Gastroesophageal sphincter (tissue), 4 donors: ENCODE data around the gene ALDH1L1. TPM values are rescaled to one million over a fixed set of nuclear protein-coding genes. Genes with fewer than 3 reads are reported as not detected.

Experiments
- ATAC-seq: fragments of 150-250 bp; one replicate; pipeline ENCODE4 v1.9.1; 2016; ENCODE audit warnings: mild to moderate bottlenecking, moderate library complexity
- H3K27ac ChIP-seq, 4 donors: fragments of 200-600 bp; sonication (generic) in 3 of 4; 1 replicate in 3 of 4; 2 replicates in 1 of 4; pipeline ENCODE4 v1.5.1; 2016 to 2019
- H3K27me3 ChIP-seq: fragments of 200-600 bp; sonication (generic); one replicate; pipeline ENCODE4 v1.5.1; 2019
- H3K36me3 ChIP-seq, 2 donors: fragments of 200-600 bp; sonication (generic); one replicate each; pipeline ENCODE4 v1.5.1; 2019; ENCODE audit warnings: control low read depth in 1 of 2
- H3K4me1 ChIP-seq, 3 donors: fragments of 200-600 bp; sonication (generic); 1 replicate in 2 of 3; 2 replicates in 1 of 3; pipeline ENCODE4 v1.5.1; 2016 to 2019; ENCODE audit warnings: control low read depth in 2 of 3
- H3K4me3 ChIP-seq, 2 donors: fragments of 200-600 bp; sonication (generic); one replicate each; pipeline ENCODE4 v1.5.1; 2019; ENCODE audit warnings: mild to moderate bottlenecking in 1 of 2, moderate library complexity in 1 of 2
- H3K9me3 ChIP-seq, 3 donors: fragments of 200-600 bp; sonication (generic); one replicate each; pipeline ENCODE4 v1.5.1; 2017 to 2019; ENCODE audit warnings: control low read depth in 2 of 3
- EP300 ChIP-seq: sonication (generic); formaldehyde crosslinking; IDR thresholded peaks from one replicate; pipeline ENCODE4 v1.6.1; 2017; ENCODE audit warnings: antibody characterized with exemption, mild to moderate bottlenecking
- POLR2A ChIP-seq, 2 donors: fragments of 450-650 bp; IDR thresholded peaks; one replicate each; pipeline ENCODE4 v1.6.1; 2017; ENCODE audit warnings: antibody characterized with exemption in 2 of 2, mild to moderate bottlenecking in 2 of 2, moderate library complexity in 1 of 2
- POLR2AphosphoS5 ChIP-seq: sonication (generic); formaldehyde crosslinking; IDR thresholded peaks from one replicate; pipeline ENCODE4 v1.6.1; 2017; ENCODE audit warnings: antibody characterized with exemption
- WGBS, 2 donors: methylation state at CpG; one replicate each; pipeline ENCODE4 v1.1.5; 2018; ENCODE audit warnings: low coverage in 1 of 2; 5-methylcytosine and 5-hydroxymethylcytosine counted together
- total RNA-seq, 4 donors: library from RNA; depleted of rRNA; stranded (reverse); fragments of >200 nt; gene quantifications; one replicate each; pipeline ENCODE4 v1.1.0, GENCODE V29; 2016
- TF ChIP-seq, protein P1 (sequence below), 4 experiments: fragments of 200-600 bp in 2 of 4; fragments of 450-650 bp in 2 of 4; sonication (generic) in 1 of 4; IDR thresholded peaks; one replicate each; pipeline ENCODE4 v1.5.1; 2017 to 2019; ENCODE audit warnings: antibody characterized with exemption in 4 of 4, mild to moderate bottlenecking in 2 of 4, moderate library complexity in 2 of 4

The ALDH1L1 gene
- total RNA-seq, 4 donors from 2014 or later: 16.3 to 67.9 (median 38.7) TPM

DNA sequence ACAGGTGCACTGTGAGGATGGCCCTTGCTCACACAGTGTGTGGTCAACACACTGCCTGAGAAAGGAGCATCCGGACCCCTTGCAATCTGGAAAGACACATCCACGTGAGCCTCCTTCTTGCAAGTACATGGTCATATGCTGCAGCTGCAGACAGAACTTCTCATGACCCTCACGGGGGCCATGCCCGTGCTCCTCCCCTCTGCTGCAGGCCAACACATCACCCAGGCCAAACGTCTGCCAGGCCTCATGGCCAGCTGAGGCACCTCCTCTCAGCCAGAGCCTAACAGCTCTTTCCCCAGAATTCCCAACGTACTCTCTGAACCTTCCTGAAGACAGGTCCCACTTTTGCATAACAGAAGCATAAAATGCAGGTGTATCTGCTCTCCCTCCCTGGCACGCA lies 121.7 kb downstream of the ALDH1L1 start:
- peaks cover 0 to 43% of the 10 kb centered on the region in 2 donors for H3K36me3 ChIP-seq
- peaks cover 0 to 8% (median 0%) of the 10 kb centered on the region in 3 donors for H3K4me1 ChIP-seq
- H3K9me3 ChIP-seq: no peaks in the 10 kb centered on the region
- no peak for ATAC-seq
- H3K27ac ChIP-seq: no peak overlapping the region
- H3K4me3 ChIP-seq: no peak overlapping the region
- no peaks in the 10 kb centered on the region for H3K27me3 ChIP-seq
- WGBS, 2 donors: 84% methylated on average over 5 of the region's 7 CpGs; no CpG with 5 or more reads in 1 of the 2 donors
- TF ChIP-seq, protein P1, sequence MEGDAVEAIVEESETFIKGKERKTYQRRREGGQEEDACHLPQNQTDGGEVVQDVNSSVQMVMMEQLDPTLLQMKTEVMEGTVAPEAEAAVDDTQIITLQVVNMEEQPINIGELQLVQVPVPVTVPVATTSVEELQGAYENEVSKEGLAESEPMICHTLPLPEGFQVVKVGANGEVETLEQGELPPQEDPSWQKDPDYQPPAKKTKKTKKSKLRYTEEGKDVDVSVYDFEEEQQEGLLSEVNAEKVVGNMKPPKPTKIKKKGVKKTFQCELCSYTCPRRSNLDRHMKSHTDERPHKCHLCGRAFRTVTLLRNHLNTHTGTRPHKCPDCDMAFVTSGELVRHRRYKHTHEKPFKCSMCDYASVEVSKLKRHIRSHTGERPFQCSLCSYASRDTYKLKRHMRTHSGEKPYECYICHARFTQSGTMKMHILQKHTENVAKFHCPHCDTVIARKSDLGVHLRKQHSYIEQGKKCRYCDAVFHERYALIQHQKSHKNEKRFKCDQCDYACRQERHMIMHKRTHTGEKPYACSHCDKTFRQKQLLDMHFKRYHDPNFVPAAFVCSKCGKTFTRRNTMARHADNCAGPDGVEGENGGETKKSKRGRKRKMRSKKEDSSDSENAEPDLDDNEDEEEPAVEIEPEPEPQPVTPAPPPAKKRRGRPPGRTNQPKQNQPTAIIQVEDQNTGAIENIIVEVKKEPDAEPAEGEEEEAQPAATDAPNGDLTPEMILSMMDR (IDR thresholded peaks at IDR 0.05): no peak
- TF ChIP-seq POLR2A (IDR thresholded peaks at IDR 0.05) (no peak), EP300 (no peak), POLR2AphosphoS5 (no peak)

DNA sequence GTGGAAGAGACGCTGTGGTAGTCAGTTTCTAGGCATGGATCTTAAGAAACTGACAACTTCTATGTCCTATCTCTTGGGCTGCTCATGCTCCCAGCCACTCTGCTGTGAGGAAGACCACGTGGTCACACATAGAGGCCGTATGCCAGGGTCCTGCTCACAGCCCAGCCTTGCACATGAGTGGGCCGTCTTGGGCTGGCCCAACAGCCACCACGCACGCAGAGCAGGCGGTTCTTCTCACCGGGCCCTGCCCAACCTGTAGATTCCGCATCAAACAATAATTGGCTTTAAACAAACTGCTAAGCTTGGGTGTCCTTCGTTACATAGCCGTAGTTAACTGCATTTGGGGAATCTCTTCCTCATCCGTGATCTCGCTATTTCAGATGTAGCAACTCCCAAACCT lies 122.5 kb downstream of the ALDH1L1 start:
- no peak for TF ChIP-seq EP300
- no peak for TF ChIP-seq POLR2AphosphoS5
- TF ChIP-seq, protein P1 (IDR thresholded peaks at IDR 0.05): no peak
- no peak for TF ChIP-seq POLR2A (IDR thresholded peaks at IDR 0.05)
- Histone ChIP-seq H3K4me3 (no peak overlapping the region), H3K9me3 (no peaks in the 10 kb centered on the region), H3K36me3 (peaks cover 0 to 35% of the 10 kb centered on the region in 2 donors), H3K4me1 (peaks cover 0 to 8% (median 0%) of the 10 kb centered on the region in 3 donors), H3K27ac (no peak overlapping the region), H3K27me3 (no peaks in the 10 kb centered on the region)
- ATAC-seq: no peak
- 91 to 92% methylated on average over 2 to 12 of the region's 13 CpGs for WGBS, 2 donors

DNA sequence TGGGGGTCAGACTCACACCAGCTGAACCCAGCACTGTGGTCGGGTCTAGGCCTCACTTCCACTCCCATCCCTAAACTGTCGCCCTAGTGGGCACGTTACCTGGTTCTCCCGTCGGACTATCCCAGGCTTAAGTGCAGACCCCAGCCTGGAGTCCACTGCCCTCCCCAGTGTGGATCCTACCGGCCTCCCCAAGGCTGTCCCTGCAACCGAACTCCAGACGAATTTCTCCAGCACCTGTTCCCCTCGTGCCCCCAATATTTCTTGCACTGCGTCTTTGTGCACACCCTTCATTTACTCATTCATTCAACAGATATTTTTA lies 122.9 kb downstream of the ALDH1L1 start:
- ATAC-seq: no peak
- Histone ChIP-seq H3K27me3 (no peaks in the 10 kb centered on the region), H3K4me3 (no peak overlapping the region), H3K4me1 (peaks cover 0 to 8% (median 0%) of the 10 kb centered on the region in 3 donors), H3K36me3 (peaks cover 0 to 35% of the 10 kb centered on the region in 2 donors), H3K9me3 (no peaks in the 10 kb centered on the region), H3K27ac (no peak overlapping the region)
- TF ChIP-seq, protein P1 (IDR thresholded peaks at IDR 0.05): no peak
- TF ChIP-seq POLR2A (IDR thresholded peaks at IDR 0.05) (no peak), POLR2AphosphoS5 (no peak), EP300 (no peak)
- WGBS, 2 donors: 74 to 92% methylated on average over 5 to 7 of the region's 10 CpGs

DNA sequence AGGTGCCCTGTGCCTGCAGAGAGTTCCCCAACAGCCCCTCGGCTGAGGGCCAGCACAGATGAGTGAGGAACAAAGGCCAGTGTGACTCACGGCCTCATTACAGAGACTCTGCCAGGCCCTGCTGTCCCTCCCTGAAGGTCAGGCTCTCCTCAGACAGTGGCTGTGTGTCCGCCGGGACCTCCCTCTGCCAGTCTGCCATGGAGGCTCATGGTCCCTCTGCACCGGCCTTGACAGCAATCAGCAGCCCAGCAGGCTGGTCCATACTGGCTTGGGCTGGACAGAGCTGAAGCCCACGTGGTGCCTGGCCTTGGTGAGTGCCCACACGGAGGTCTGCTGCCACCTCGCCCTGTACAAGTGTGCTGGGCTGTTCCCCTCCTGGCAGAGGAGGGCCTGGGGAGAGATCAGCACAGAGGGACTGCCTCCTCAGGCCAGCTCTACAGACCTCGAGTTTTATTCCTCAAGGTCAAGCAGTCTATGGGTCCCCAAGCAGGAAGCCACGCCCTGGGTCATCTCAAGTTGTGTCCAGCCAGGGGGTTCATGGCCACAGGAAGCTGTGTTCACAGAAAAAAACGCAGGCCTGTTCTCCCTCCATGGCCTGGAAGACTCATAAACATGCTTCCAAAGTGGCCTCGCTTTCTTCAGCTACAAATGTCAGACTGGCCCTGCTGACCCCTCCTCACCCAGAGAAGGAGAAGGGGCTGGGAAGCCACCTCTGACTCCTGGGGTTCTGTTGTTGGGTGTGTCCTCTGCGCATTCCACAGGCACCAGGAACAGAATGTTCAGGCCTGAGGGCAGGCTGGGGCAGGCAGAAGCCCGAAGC lies 123.5 kb downstream of the ALDH1L1 start:
- TF ChIP-seq POLR2AphosphoS5 (no peak), EP300 (no peak), POLR2A (IDR thresholded peaks at IDR 0.05) (no peak)
- TF ChIP-seq, protein P1 (IDR thresholded peaks at IDR 0.05): no peak
- Histone ChIP-seq H3K4me1 (peaks cover 0 to 8% (median 0%) of the 10 kb centered on the region in 3 donors), H3K27ac (no peak overlapping the region), H3K9me3 (no peaks in the 10 kb centered on the region), H3K4me3 (no peak overlapping the region), H3K27me3 (no peaks in the 10 kb centered on the region), H3K36me3 (peaks cover 0 to 35% of the 10 kb centered on the region in 2 donors)
- peak; percentile 27 for ATAC-seq
- WGBS, 2 donors: 71% methylated on average over 4 of the region's 14 CpGs; no CpG with 5 or more reads in 1 of the 2 donors

DNA sequence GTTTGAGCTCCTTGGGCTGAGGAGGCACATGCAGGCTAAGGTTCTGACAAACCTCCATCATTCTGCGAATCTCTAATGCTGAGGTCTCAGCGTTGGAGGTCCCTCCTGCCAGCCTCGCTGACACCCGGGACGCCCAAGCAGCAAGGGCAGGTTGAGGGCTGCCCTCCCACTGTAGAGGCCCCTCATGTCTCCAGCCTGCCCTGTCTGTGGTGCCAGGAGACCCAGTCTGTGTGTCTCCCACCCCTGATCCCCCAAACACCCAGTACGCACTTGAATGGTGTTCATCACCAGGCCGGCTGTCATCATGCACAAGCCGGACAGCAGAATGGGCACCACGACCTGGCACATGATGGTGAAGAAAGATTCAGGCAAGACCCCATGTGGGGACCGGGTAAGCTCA lies 124.3 kb downstream of the ALDH1L1 start:
- H3K9me3 ChIP-seq: no peaks in the 10 kb centered on the region
- WGBS, 2 donors: 100% methylated on average over 1 of the region's 10 CpGs; no CpG with 5 or more reads in 1 of the 2 donors
- no peaks in the 10 kb centered on the region for H3K27me3 ChIP-seq
- peaks cover 0 to 32% of the 10 kb centered on the region in 2 donors for H3K36me3 ChIP-seq
- H3K4me3 ChIP-seq: no peak overlapping the region
- ATAC-seq: no peak
- TF ChIP-seq EP300 (no peak), POLR2AphosphoS5 (no peak), POLR2A (IDR thresholded peaks at IDR 0.05) (no peak)
- TF ChIP-seq, protein P1 (IDR thresholded peaks at IDR 0.05): no peak
- no peak overlapping the region for H3K27ac ChIP-seq
- H3K4me1 ChIP-seq: peaks cover 0 to 8% (median 0%) of the 10 kb centered on the region in 3 donors
